ENCODE measurements around the gene HOXA11.

HOXA11 gene

GRCh38 chr7:27180431-27181420, 4.3 kb downstream of the HOXA11 start:
- DNase-seq (ENCODE audit: low spot score): no peak

GRCh38 chr7:27179503-27180430, 5.3 kb downstream of the HOXA11 start:
- no peak for DNase-seq (ENCODE audit: low spot score)

DNA sequence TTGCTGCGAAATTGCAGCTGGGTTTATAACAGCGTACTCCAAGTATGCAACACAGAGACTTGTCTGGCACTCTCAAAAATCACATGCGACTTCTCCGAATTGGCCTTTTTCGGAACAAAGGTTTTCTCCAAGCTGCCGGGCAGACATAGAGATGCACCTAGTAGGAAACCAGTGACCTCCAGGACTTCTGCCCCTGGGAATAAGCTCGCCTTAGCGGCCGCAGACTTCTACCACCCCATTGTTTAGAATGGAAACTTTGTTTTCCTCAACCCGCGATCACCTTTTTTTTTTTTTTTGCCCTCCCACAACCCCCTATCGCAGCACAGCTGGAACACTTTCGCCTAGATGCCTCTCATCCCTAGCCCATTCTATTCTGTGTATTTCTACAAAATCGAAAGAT, 6.0 kb downstream of the HOXA11 start:
- no peak for DNase-seq (ENCODE audit: low spot score)

DNA sequence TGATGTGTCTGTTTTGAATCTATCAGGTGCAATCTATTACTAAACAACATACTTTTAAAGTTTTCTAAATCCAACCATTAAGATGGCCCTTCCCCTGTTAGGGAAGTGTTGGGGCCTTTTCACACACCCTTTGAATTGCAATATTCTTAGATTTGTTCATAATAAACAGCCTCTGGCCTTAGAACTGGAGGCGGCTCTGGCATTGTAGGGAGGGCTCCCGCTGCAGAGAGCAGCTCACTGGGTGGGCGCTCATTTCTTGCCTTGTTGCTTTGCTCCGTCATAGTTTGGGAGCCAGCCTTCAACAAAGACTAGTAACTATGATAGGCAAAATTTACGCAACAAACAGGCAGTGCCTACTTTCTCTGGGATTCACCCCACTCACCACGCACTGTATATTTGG, 6.7 kb downstream of the HOXA11 start:
- DNase-seq (ENCODE audit: low spot score): no peak

GRCh38 chr7:27177795-27178320, 7.2 kb downstream of the HOXA11 start:
- no peak for DNase-seq (ENCODE audit: low spot score)

GRCh38 chr7:27176962-27177794, 7.9 kb downstream of the HOXA11 start:
- no peak for DNase-seq (ENCODE audit: low spot score)

DNA sequence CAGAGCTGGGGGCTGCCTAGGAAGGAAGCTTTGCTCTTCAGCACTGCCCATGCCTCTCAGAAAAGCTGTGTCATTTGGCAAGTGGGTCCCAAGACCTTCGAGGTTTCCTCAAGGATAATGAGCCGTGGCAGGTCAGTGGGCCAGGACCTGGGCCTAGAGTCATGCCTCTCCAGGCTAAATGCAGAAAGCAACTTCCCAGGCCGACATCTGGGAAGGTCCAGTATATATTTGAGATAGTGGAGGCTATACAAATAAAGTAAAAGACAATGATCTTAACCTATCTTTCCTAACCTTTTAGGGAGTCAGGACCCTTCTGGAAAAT, 8.5 kb downstream of the HOXA11 start:
- no peak for DNase-seq (ENCODE audit: low spot score)

DNA sequence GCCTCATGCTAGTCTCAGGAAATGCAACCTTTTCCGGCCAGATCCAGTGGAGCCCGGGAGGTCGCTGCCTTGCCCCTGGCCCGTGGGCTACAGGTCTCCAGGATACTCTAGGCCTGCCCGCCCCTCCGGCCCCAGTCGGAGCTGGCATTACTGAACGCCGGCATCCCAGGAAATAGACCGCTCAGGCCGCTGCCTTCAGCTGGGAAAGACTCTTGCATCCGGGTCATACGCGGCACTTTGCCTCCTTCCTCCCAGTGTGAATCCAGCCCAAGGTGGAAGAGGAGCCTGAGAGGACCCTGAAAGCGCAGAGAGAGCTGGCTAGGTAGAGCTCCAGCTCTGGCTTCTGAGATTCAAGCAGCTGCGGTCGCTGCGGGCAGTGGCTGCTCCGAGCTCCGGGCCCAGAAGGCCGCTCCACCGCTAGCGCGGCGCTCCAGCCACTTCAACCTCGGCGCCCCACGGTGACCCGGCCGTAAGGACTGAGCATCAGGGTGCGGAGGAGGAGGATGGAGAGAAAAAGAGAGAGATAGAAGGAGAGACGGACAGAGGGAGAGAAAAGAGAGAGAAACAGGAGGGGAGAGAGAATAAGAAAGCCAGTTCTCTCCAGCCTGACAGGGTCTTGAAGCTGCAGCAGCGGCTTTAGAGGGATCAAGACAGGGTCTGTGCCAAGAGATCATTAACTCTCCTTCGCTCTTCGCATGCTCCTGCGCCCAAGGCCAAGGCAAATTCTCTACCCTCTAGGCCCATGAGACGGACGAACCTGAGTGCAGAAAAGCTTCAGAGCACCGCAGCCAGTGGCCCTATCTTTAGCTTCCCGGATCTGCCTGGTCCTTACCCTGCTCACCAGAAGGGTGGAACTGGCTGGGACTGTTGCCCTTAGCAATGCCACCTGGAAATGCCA, 9.2 kb downstream of the HOXA11 start:
- DNase-seq (ENCODE audit: low spot score): no peak

DNA sequence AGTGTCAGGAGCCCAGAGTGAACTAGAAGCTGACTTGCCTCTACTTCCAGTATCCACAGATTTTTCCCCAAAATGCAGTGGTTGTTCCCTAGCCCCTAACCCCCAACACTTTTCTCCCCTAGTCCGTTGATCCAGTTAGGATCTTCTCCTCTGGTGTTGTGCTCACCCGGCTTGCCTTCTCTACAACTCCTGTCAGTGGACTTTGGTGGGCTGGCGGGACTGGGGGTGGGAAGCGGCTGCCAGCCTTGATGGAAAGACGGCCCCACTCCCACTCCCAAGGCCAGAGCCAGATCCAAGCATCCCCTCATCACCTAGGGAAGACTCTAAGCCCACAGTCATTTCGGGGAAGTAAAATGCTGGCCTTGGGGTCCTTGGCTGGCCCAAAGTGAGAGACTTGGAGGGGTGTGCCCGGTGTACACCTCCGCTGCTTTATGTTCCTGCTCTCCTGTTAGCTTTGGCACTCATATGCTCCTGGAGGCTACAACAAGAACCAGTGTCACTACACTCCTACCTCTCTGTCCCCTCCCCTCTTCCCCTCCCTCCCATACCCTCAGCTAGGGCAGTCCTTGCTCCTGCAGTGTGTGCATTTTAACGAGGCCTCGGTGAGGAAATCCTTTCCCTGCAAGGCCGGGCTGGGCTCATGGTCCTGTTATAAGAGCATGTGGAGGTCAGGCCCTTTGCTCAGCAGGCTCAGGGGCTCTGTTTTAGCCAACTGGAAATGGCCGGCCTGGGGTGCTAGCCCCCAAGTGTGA, 10.0 kb downstream of the HOXA11 start:
- DNase-seq (ENCODE audit: low spot score): no peak

GRCh38 chr7:27173956-27174873, 10.8 kb downstream of the HOXA11 start, which contains the start of gene HOXA10:
Gene HOXA10, minus strand, starts transcription at chr7:27174320. Its CDS starts 14 bp downstream, at chr7:27174306.
- DNase-seq (ENCODE audit: low spot score): no peak

DNA sequence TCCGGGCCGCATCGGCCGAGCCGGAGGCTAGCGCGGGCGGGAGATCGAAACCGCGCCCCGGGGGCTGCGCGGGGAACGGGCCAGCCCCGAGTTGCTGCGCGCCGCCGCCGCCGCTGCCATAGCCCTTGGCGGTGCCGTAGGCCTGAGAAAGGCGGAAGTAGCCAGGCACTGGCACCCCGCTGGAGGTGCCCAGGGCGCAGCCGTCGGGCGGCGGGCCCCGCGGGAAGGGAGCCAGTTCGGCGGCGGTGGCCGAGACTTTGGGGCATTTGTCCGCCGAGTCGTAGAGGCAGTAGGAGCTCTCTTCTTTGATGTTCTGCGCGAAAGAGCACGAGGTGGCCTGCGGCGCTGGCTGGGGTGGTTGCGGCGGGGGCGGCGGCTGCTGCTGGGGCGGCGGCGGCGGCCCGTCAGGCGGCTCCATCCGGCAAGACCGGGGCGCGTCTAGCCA, 11.5 kb downstream of the HOXA11 start:
- no peak for DNase-seq (ENCODE audit: low spot score)

DNA sequence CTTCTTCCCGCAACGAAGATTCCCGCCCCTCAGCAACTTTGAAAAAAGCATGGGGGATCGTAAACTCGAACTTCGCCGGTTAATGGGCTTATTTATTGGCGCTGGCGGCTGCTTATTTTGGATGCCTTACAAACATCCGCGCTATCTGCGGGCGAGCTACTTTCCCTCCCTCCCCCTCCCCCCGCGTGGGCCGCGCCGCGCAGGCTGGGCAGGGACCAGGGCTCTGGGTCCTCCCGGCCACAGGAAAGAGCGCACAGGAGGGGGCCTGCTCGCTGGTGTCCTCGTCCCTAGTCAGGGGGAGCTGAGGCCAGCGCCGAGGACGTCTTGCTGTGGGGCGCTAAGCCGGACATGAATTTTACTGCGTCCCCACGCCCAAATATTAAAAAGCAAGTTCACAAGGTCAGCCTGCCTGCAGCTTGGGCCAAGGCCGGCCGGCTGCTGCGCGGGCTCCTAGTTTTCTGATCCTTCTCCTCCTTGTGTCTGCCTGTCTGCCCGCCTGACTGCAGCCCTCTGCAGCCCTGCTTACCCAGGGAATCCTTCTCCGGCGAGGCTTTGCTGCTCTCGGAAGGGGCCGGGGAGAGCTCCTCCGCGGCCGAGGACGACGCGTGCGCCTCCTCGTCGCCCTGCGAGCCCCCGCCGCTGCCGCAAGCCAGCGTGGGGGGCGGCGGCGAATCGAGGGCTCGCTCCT, 12.1 kb downstream of the HOXA11 start:
- no peak for DNase-seq (ENCODE audit: low spot score)

DNA sequence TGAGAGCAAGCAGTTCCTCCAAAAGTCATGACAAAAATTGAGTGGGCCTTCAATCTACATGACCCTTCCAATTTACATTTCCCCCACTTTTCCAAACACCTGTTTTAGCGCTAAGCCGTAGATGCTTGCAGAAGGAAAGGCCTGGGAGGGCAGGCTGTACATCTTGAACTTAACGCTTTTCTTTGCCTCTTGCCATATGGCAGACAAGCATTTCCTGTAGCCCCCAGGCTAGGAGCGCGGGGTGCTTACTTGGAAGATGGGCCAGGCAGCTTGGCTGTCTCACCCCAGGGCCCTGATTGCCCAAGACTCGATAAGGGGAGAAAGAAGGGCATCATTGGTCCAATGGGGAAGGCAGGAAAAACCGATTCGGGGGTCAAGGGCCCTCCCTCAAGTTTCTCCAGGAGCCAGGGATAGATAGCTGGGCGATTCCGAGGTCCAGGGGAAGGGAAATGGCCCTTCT, 12.7 kb downstream of the HOXA11 start:
- DNase-seq (ENCODE audit: low spot score): no peak

DNA sequence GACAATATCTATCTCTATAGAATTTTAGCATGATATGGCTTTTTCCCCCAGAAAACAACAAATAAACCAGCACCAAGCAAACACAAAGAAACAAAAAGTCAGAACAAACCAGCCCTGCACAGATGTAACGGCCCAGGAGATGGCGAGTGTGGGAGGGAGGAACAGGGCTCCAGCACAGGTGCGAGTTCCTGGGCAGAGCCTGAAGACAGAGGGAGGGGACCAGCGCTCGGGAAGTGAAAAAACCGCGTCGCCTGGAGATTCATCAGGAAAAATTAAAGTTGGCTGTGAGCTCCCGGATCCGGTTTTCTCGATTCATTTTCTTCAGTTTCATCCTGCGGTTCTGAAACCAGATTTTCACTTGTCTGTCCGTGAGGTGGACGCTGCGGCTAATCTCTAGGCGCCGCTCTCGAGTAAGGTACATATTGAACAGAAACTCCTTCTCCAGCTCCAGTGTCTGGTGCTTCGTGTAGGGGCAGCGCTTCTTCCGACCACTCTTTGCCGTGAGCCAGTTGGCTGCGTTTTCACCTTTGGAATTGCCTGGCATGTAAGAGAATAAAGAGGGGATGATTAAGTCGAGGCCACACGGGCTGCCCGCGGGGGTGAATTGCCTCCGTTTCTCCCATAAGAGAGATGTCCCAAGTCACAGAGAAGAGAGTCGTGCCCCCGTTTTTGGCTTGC, 13.3 kb downstream of the HOXA11 start:
- no peak for DNase-seq (ENCODE audit: low spot score)

GRCh38 chr7:27171325-27171636, 13.8 kb downstream of the HOXA11 start:
- DNase-seq (ENCODE audit: low spot score): no peak

- DNase-seq (ENCODE audit: low spot score): no peak
Measured at GRCh38 chr7:27170426-27171324, 14.4 kb downstream of the HOXA11 start.
